H1 (cell line): ENCODE measurements around the gene OPCML. TPM values are rescaled to one million over a fixed set of nuclear protein-coding genes. Genes with fewer than 3 reads are reported as not detected.

Experiments used
- CTCF ChIA-PET: fragments of 300-600 bp; sonication (Branson Sonifier 250); formaldehyde crosslinking; loops from one replicate; lab custom pipeline; 2021; ENCODE audit not compliant: partially characterized antibody; lab: Charles Lee
- POLR2A ChIA-PET: fragments of 300-600 bp; sonication (Branson Sonifier 250); formaldehyde crosslinking; loops from one replicate; lab custom pipeline; 2021; ENCODE audit warnings: inconsistent platforms; ENCODE audit not compliant: partially characterized antibody; lab: Charles Lee
- DNase-seq, 2 experiments: peaks; one replicate each; pipeline versions ENCODE4 v3.0.0 to v3.0.0-alpha.2; 2010 to 2022; ENCODE audit warnings: low spot score in 2 of 2, low read depth in 1 of 2, mixed read lengths in 1 of 2
- FAIRE-seq: peaks from 2 replicates; lab custom pipeline; 2011; peaks lifted over from hg19 to GRCh38; lab: Jason Lieb, UNC
- H2AFZ ChIP-seq: 2 replicates; pipeline ENCODE4 v1.8.1; 2012; ENCODE audit warnings: low read length, inconsistent platforms
- H2AK5ac ChIP-seq: 2 replicates; pipeline ENCODE4 v1.6.1; 2013; ENCODE audit warnings: low read depth, low read length
- H2BK120ac ChIP-seq: replicated peaks from 2 replicates; pipeline ENCODE3; 2013; ENCODE audit warnings: low read depth, low read length, inconsistent platforms
- H2BK12ac ChIP-seq: 2 replicates; pipeline ENCODE4 v1.6.1; 2013; ENCODE audit warnings: low read depth, low read length
- H2BK15ac ChIP-seq: 2 replicates; pipeline ENCODE4 v1.6.1; 2013; ENCODE audit warnings: low read length
- H2BK20ac ChIP-seq: 2 replicates; pipeline ENCODE4 v1.6.1; 2013; ENCODE audit warnings: low read length
- H2BK5ac ChIP-seq: 2 replicates; pipeline ENCODE4 v1.6.1; 2013; ENCODE audit warnings: low read depth, low read length
- H3K14ac ChIP-seq: 2 replicates; pipeline ENCODE4 v1.6.1; 2013; ENCODE audit warnings: inconsistent platforms; ENCODE audit not compliant: insufficient read length
- H3K18ac ChIP-seq: 2 replicates; pipeline ENCODE4 v1.6.1; 2013; ENCODE audit warnings: low read length; ENCODE audit errors: extremely low read depth
- H3K23ac ChIP-seq: 2 replicates; pipeline ENCODE4 v1.6.1; 2013; ENCODE audit warnings: inconsistent platforms; ENCODE audit not compliant: insufficient read length
- H3K23me2 ChIP-seq: 2 replicates; pipeline ENCODE4 v1.6.1; 2013; ENCODE audit warnings: low read depth, low read length
- H3K27ac ChIP-seq: 2 replicates; pipeline ENCODE4 v1.6.1; 2011; ENCODE audit warnings: low read depth, low read length, inconsistent platforms
- H3K27me3 ChIP-seq, 4 experiments: replicated peaks in 1 of 4; 1 replicate in 1 of 4; 2 replicates in 3 of 4; pipeline versions ENCODE4 v1.6.1 to v1.8.1; 2011 to 2013; ENCODE audit warnings: low read length in 3 of 4, mild to moderate bottlenecking in 3 of 4, inconsistent platforms in 2 of 4, mixed read lengths in 2 of 4, moderate library complexity in 1 of 4; ENCODE audit not compliant: control insufficient read depth in 3 of 4, insufficient read depth in 3 of 4; ENCODE audit errors: extremely low read depth in 1 of 4
- H3K36me3 ChIP-seq, 4 experiments: 2 replicates each; pipeline versions ENCODE4 v1.6.1 to v1.8.1; 2011 to 2013; ENCODE audit warnings: mild to moderate bottlenecking in 4 of 4, low read length in 3 of 4, moderate library complexity in 2 of 4, control low read depth in 1 of 4, inconsistent platforms in 1 of 4; ENCODE audit not compliant: insufficient read depth in 4 of 4, control insufficient read depth in 2 of 4
- H3K4ac ChIP-seq: replicated peaks from 2 replicates; pipeline ENCODE3; 2013; ENCODE audit warnings: low read length, low read depth, mixed read lengths, inconsistent platforms; ENCODE audit not compliant: insufficient read length
- H3K4me1 ChIP-seq, 4 experiments: replicated peaks in 1 of 4; 1 replicate in 1 of 4; 2 replicates in 3 of 4; pipeline versions ENCODE4 v1.6.1 to v1.8.1; 2011 to 2013; ENCODE audit warnings: low read length in 3 of 4, inconsistent platforms in 2 of 4, mixed read lengths in 1 of 4; ENCODE audit not compliant: insufficient read depth in 4 of 4, control insufficient read depth in 3 of 4
- H3K4me2 ChIP-seq, 2 experiments: 2 replicates each; pipeline versions ENCODE4 v1.6.1 to v1.8.1; 2011 to 2013; ENCODE audit warnings: low read depth in 2 of 2, low read length in 2 of 2, control low read depth in 1 of 2, inconsistent platforms in 1 of 2, mild to moderate bottlenecking in 1 of 2; ENCODE audit not compliant: insufficient read depth in 1 of 2
- H3K4me3 ChIP-seq, 4 experiments: fragments of 200-600, 300-600 bp in 1 of 4; sonication (generic), shearing (Covaris generic), sonication (Bioruptor Twin) in 1 of 4; 2 replicates each; pipeline versions ENCODE4 v1.5.1 to v1.8.1; 2011 to 2016; ENCODE audit warnings: low read length in 4 of 4, low read depth in 3 of 4, control low read depth in 2 of 4, inconsistent platforms in 2 of 4, mild to moderate bottlenecking in 2 of 4, mixed read lengths in 1 of 4, moderate library complexity in 1 of 4; ENCODE audit not compliant: insufficient read depth in 2 of 4; ENCODE audit errors: extremely low read depth in 1 of 4
- H3K56ac ChIP-seq: replicated peaks from 2 replicates; pipeline ENCODE3; 2013; ENCODE audit warnings: low read depth, mild to moderate bottlenecking, mixed read lengths, low read length, inconsistent platforms; ENCODE audit not compliant: insufficient read length
- H3K79me1 ChIP-seq: 2 replicates; pipeline ENCODE4 v1.6.1; 2013; ENCODE audit warnings: low read depth, low read length, control low read depth
- H3K79me2 ChIP-seq, 2 experiments: 2 replicates each; pipeline versions ENCODE4 v1.6.1 to v1.8.1; 2012 to 2013; ENCODE audit warnings: low read length in 2 of 2, mild to moderate bottlenecking in 2 of 2, inconsistent platforms in 1 of 2; ENCODE audit not compliant: insufficient read depth in 2 of 2, control insufficient read depth in 1 of 2
- H3K9ac ChIP-seq, 4 experiments: replicated peaks in 1 of 4; 1 replicate in 1 of 4; 2 replicates in 3 of 4; pipeline versions ENCODE4 v1.6.1 to v1.8.1; 2011 to 2013; ENCODE audit warnings: low read depth in 3 of 4, low read length in 3 of 4, control low read depth in 2 of 4, mild to moderate bottlenecking in 2 of 4, moderate library complexity in 2 of 4, inconsistent platforms in 1 of 4; ENCODE audit errors: extremely low read depth in 1 of 4
- H3K9me3 ChIP-seq, 2 experiments: 2 replicates each; pipeline versions ENCODE4 v1.6.1 to v1.8.1; 2012 to 2013; ENCODE audit warnings: mild to moderate bottlenecking in 2 of 2, moderate library complexity in 2 of 2, control low read depth in 1 of 2, inconsistent platforms in 1 of 2, low read depth in 1 of 2, low read length in 1 of 2, mixed read lengths in 1 of 2; ENCODE audit not compliant: insufficient read depth in 2 of 2
- H4K20me1 ChIP-seq, 2 experiments: replicated peaks in 1 of 2; 2 replicates each; pipeline versions ENCODE3 to v1.8.1; 2011 to 2013; ENCODE audit warnings: inconsistent platforms in 2 of 2, low read length in 2 of 2, mild to moderate bottlenecking in 1 of 2; ENCODE audit not compliant: insufficient read depth in 2 of 2, control insufficient read depth in 1 of 2
- H4K5ac ChIP-seq: 2 replicates; pipeline ENCODE4 v1.6.1; 2013; ENCODE audit warnings: low read length, low read depth, mixed read lengths, inconsistent platforms; ENCODE audit not compliant: insufficient read length
- H4K8ac ChIP-seq: 2 replicates; pipeline ENCODE4 v1.8.0; 2013; ENCODE audit warnings: mild to moderate bottlenecking, moderate library complexity, low read length, inconsistent platforms; ENCODE audit not compliant: insufficient read depth; ENCODE audit errors: extremely low read depth
- H4K91ac ChIP-seq: replicated peaks from 2 replicates; pipeline ENCODE3; 2013; ENCODE audit warnings: low read length, mixed read lengths, inconsistent platforms; ENCODE audit not compliant: insufficient read length
- CEBPB ChIP-seq: IDR thresholded peaks from 2 replicates; pipeline ENCODE4 v1.6.1; 2012; ENCODE audit warnings: low read depth, low read length
- SRF ChIP-seq: IDR thresholded peaks from 2 replicates; pipeline ENCODE4 v1.6.1; 2011; ENCODE audit warnings: mild to moderate bottlenecking, low read depth, low read length, moderate library complexity
- WGBS, 2 experiments: shearing (Covaris generic) in 1 of 2; methylation state at CpG; one replicate each; pipeline versions ENCODE4 v1.1.6 to v1.1.7; 2013 to 2015; ENCODE audit warnings: low lambda C conversion rate in 2 of 2, mixed read lengths in 2 of 2, inconsistent platforms in 1 of 2, low coverage in 1 of 2, missing lambda C conversion rate in 1 of 2; ENCODE audit not compliant: insufficient replicate concordance in 2 of 2, insufficient coverage in 1 of 2, insufficient read length in 1 of 2; ENCODE audit errors: extremely low coverage in 1 of 2, missing lambda C conversion rate in 1 of 2; 5-methylcytosine and 5-hydroxymethylcytosine counted together
- polyA plus RNA-seq, 7 experiments: library from polyadenylated mRNA; depleted of rRNA in 3 of 7; stranded (reverse) in 5 of 7; unstranded in 2 of 7; fragments of >200 nt in 5 of 7; fragments of 200-250 nt in 2 of 7; gene quantifications; 1 replicate in 5 of 7; 2 replicates in 1 of 7; 4 replicates in 1 of 7; pipeline versions ENCODE4 v1.2.1 to v1.2.3, GENCODE V29; 2011 to 2013; ENCODE audit warnings: missing spikeins in 2 of 7, mixed read lengths in 2 of 7
- total RNA-seq: library from RNA; stranded (reverse); fragmentation: NEBNext Ultra II Directional; extraction: Animal tissue kit (Norgen Biotek cat#: 25700); gene quantifications from 2 replicates; pipeline ENCODE4 v1.2.1, GENCODE V29; 2021

OPCML gene
- total and polyA plus RNA-seq, 2 of the 8 experiments (the other 6 are each of a cell fraction or from before 2014, with no cell fraction given): 2.3 to 3.1 TPM

DNA sequence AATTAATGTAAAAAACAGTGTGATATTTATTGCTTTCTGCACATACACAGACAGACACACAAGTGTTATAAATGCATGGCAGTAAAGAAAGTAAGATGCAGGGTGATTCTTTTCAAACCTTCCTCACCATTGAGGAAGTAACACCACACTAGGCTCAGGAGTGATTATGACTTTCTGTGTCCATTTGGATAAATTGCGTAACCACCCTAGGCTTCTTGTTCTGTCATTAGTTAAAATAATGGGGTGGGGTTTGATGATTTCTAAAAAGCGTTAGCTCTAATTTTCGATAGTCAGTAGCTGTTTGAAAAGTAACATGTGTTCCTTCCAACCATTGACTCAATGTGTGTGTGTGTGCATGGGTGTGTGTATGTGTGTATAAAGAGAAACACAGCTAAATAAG lies 1081.7 kb downstream of the OPCML start:
- no peaks in the 10 kb centered on the region for H4K20me1 ChIP-seq
- TF ChIP-seq SRF (no peak), CEBPB (peak; percentile 84)
- no peaks in the 10 kb centered on the region for H3K27me3 ChIP-seq
- no peak overlapping the region for H2BK20ac ChIP-seq
- H3K4me3 ChIP-seq: no peak overlapping the region
- H2BK12ac ChIP-seq: 0 out of 2 replicates have a peak overlapping the region, but pooled peaks have one; percentile 41
- no peaks in the 10 kb centered on the region for H3K23me2 ChIP-seq
- no peaks in the 10 kb centered on the region for H3K9me3 ChIP-seq
- CTCF ChIA-PET: interaction anchor here (0.6 to 1.2 kb wide), 6 partner anchors 17 to 493 kb away, joined by 3 to 4 read pairs (median 3); no protein-coding TSS in a partner anchor
- no peak overlapping the region for H3K14ac ChIP-seq
- H2BK5ac ChIP-seq: no peak overlapping the region
- H3K79me2 ChIP-seq: no peaks in the 10 kb centered on the region
- H2BK15ac ChIP-seq: no peak overlapping the region
- H2AFZ ChIP-seq: no peak overlapping the region
- 0 out of 2 replicates have a peak overlapping the region, but pooled peaks have one; percentile 41 for H2AK5ac ChIP-seq
- WGBS, 2 experiments: 93% methylated on average over 3 of the region's 3 CpGs; no CpG with 5 or more reads in 1 of the 2 experiments
- H3K27ac ChIP-seq: no peak overlapping the region
- no peak overlapping the region for H4K5ac ChIP-seq
- H3K4me1 ChIP-seq: peaks cover 1 to 15% (median 9%) of the 10 kb centered on the region in 4 experiments; a peak in 6 of 7 replicates
- POLR2A ChIA-PET: interaction anchor here (1.2 kb wide), 1 partner anchor 21 kb away, joined by 3 read pairs; no protein-coding TSS in a partner anchor
- H3K4ac ChIP-seq: no peak overlapping the region
- no peak for DNase-seq
- no peak overlapping the region for H3K56ac ChIP-seq
- H4K8ac ChIP-seq: no peak overlapping the region
- H3K23ac ChIP-seq: no peak overlapping the region
- H3K36me3 ChIP-seq: no peaks in the 10 kb centered on the region
- no peak overlapping the region for H3K9ac ChIP-seq
- H3K79me1 ChIP-seq: no peaks in the 10 kb centered on the region
- H2BK120ac ChIP-seq: no peak overlapping the region
- peak; percentile 71 for FAIRE-seq
- H4K91ac ChIP-seq: no peak overlapping the region
- H3K4me2 ChIP-seq: no peak overlapping the region; a peak in 1 of 4 replicates
- H3K18ac ChIP-seq: no peak overlapping the region
